Measurements from ENCODE around the gene HNRNPA3.
A peak's percentile ranks its signal among the peaks of the same experiment; 100 is the strongest.

HNRNPA3 gene

GRCh38 chr2:177253704-177254103 is 41.1 kb downstream of the HNRNPA3 start:
- H3K27ac Mint-ChIP-seq: no peak overlapping the region
- H3K36me3 Mint-ChIP-seq: peaks cover 34% of the 10 kb centered on the region

GRCh38 chr2:177254433-177255226 is 42.0 kb downstream of the HNRNPA3 start:
- Mint-ChIP-seq H3K27me3 (no peaks in the 10 kb centered on the region), H3K36me3 (peaks cover 32% of the 10 kb centered on the region), H3K4me1 (peaks cover 82% of the 10 kb centered on the region), H3K4me3 (no peak overlapping the region), H3K9me3 (peaks cover 3% of the 10 kb centered on the region), H3K27ac (no peak overlapping the region)
- no peak for ATAC-seq

More at GRCh38 chr2:177253704-177254103, 41.1 kb downstream of the HNRNPA3 start:
- Mint-ChIP-seq H3K9me3 (peaks cover 3% of the 10 kb centered on the region), H3K4me3 (no peak overlapping the region), H3K27me3 (no peaks in the 10 kb centered on the region), H3K4me1 (peaks cover 82% of the 10 kb centered on the region)
- no peak for ATAC-seq

- Mint-ChIP-seq H3K27ac (no peak overlapping the region), H3K9me3 (peaks cover 3% of the 10 kb centered on the region), H3K27me3 (no peaks in the 10 kb centered on the region), H3K4me1 (peaks cover 83% of the 10 kb centered on the region), H3K4me3 (no peak overlapping the region), H3K36me3 (peaks cover 34% of the 10 kb centered on the region)
- ATAC-seq: no peak
These were observed 42.6 kb downstream of the HNRNPA3 start for GRCh38 chr2:177255227-177255601.

GRCh38 chr2:177256026-177256425 is 43.4 kb downstream of the HNRNPA3 start:
- no peak overlapping the region for H3K4me3 Mint-ChIP-seq
- peaks cover 87% of the 10 kb centered on the region for H3K4me1 Mint-ChIP-seq
- ATAC-seq: no peak
- no peak overlapping the region for H3K27ac Mint-ChIP-seq
- no peaks in the 10 kb centered on the region for H3K27me3 Mint-ChIP-seq
- H3K36me3 Mint-ChIP-seq: peaks cover 38% of the 10 kb centered on the region
- peaks cover 3% of the 10 kb centered on the region for H3K9me3 Mint-ChIP-seq

GRCh38 chr2:177256695-177257094 is 44.1 kb downstream of the HNRNPA3 start:
- peaks cover 87% of the 10 kb centered on the region for H3K4me1 Mint-ChIP-seq
- no peak overlapping the region for H3K27ac Mint-ChIP-seq
- peaks cover 32% of the 10 kb centered on the region for H3K36me3 Mint-ChIP-seq
- H3K4me3 Mint-ChIP-seq: no peak overlapping the region
- no peaks in the 10 kb centered on the region for H3K27me3 Mint-ChIP-seq
- peaks cover 3% of the 10 kb centered on the region for H3K9me3 Mint-ChIP-seq
- ATAC-seq: no peak

- Mint-ChIP-seq H3K9me3 (peaks cover 3% of the 10 kb centered on the region), H3K36me3 (peaks cover 31% of the 10 kb centered on the region), H3K4me3 (no peak overlapping the region), H3K27me3 (no peaks in the 10 kb centered on the region), H3K27ac (no peak overlapping the region), H3K4me1 (peaks cover 87% of the 10 kb centered on the region)
- ATAC-seq: no peak
These were observed 44.9 kb downstream of the HNRNPA3 start for GRCh38 chr2:177257471-177257870.

- Mint-ChIP-seq H3K4me1 (peaks cover 83% of the 10 kb centered on the region), H3K36me3 (peaks cover 25% of the 10 kb centered on the region), H3K4me3 (no peak overlapping the region), H3K27me3 (no peaks in the 10 kb centered on the region), H3K9me3 (peaks cover 3% of the 10 kb centered on the region), H3K27ac (no peak overlapping the region)
- ATAC-seq: no peak
These were observed 45.5 kb downstream of the HNRNPA3 start for GRCh38 chr2:177258059-177258458.

GRCh38 chr2:177260379-177260778 is 47.8 kb downstream of the HNRNPA3 start:
- H3K4me1 Mint-ChIP-seq: peaks cover 60% of the 10 kb centered on the region
- no peak for ATAC-seq
- H3K27ac Mint-ChIP-seq: no peak overlapping the region

GRCh38 chr2:177261116-177262060 is 48.8 kb downstream of the HNRNPA3 start:
- ATAC-seq: no peak
- H3K27me3 Mint-ChIP-seq: no peaks in the 10 kb centered on the region
- H3K27ac Mint-ChIP-seq: peak overlapping the region; percentile 100
- peaks cover 3% of the 10 kb centered on the region for H3K9me3 Mint-ChIP-seq
- peaks cover 60% of the 10 kb centered on the region for H3K4me1 Mint-ChIP-seq
- peaks cover 19% of the 10 kb centered on the region for H3K36me3 Mint-ChIP-seq
- peak overlapping the region; percentile 97 for H3K4me3 Mint-ChIP-seq

More at GRCh38 chr2:177260379-177260778, 47.8 kb downstream of the HNRNPA3 start:
- H3K4me3 Mint-ChIP-seq: peak overlapping the region; percentile 44
- H3K36me3 Mint-ChIP-seq: peaks cover 19% of the 10 kb centered on the region
- H3K27me3 Mint-ChIP-seq: no peaks in the 10 kb centered on the region
- peaks cover 3% of the 10 kb centered on the region for H3K9me3 Mint-ChIP-seq

- ATAC-seq: no peak
- H3K36me3 Mint-ChIP-seq: peaks cover 19% of the 10 kb centered on the region
- peak overlapping the region; percentile 100 for H3K27ac Mint-ChIP-seq
These were observed 49.5 kb downstream of the HNRNPA3 start for GRCh38 chr2:177262092-177262491.

GRCh38 chr2:177262958-177263450 is 50.4 kb downstream of the HNRNPA3 start:
- Mint-ChIP-seq H3K4me3 (peak overlapping the region; percentile 97), H3K27ac (peak overlapping the region; percentile 100), H3K27me3 (no peaks in the 10 kb centered on the region), H3K4me1 (peaks cover 53% of the 10 kb centered on the region), H3K9me3 (peaks cover 3% of the 10 kb centered on the region), H3K36me3 (peaks cover 17% of the 10 kb centered on the region)
- ATAC-seq: no peak

More at GRCh38 chr2:177262092-177262491, 49.5 kb downstream of the HNRNPA3 start:
- peaks cover 60% of the 10 kb centered on the region for H3K4me1 Mint-ChIP-seq
- peaks cover 3% of the 10 kb centered on the region for H3K9me3 Mint-ChIP-seq
- peak overlapping the region; percentile 97 for H3K4me3 Mint-ChIP-seq
- H3K27me3 Mint-ChIP-seq: no peaks in the 10 kb centered on the region

GRCh38 chr2:177263451-177264208 is 51.0 kb downstream of the HNRNPA3 start:
- peak overlapping the region; percentile 100 for H3K27ac Mint-ChIP-seq
- peak overlapping the region; percentile 97 for H3K4me3 Mint-ChIP-seq
- peaks cover 12% of the 10 kb centered on the region for H3K36me3 Mint-ChIP-seq
- ATAC-seq: peak; percentile 81
- peaks cover 47% of the 10 kb centered on the region for H3K4me1 Mint-ChIP-seq
- no peaks in the 10 kb centered on the region for H3K9me3 Mint-ChIP-seq
- H3K27me3 Mint-ChIP-seq: no peaks in the 10 kb centered on the region

- H3K9me3 Mint-ChIP-seq: no peaks in the 10 kb centered on the region
- H3K27me3 Mint-ChIP-seq: no peaks in the 10 kb centered on the region
- peaks cover 43% of the 10 kb centered on the region for H3K4me1 Mint-ChIP-seq
- peak overlapping the region; percentile 97 for H3K4me3 Mint-ChIP-seq
- peak overlapping the region; percentile 100 for H3K27ac Mint-ChIP-seq
- H3K36me3 Mint-ChIP-seq: peaks cover 12% of the 10 kb centered on the region
- ATAC-seq: no peak
These were observed 51.7 kb downstream of the HNRNPA3 start for GRCh38 chr2:177264209-177264692.

Data from stimulated activated memory B cell treated with anti-CD40 and anti-IgM and Interleukin-4, amounts not matched to agents 10 μg/mL and 1 μg/mL and 100 μg/mL, for 72 hours (primary cell).